ENCODE measurements around the gene DUOX1. TPM values are rescaled to one million over a fixed set of nuclear protein-coding genes. Genes with fewer than 3 reads are reported as not detected.

Gene DUOX1
- total and polyA plus RNA-seq, 2 of the 13 experiments (the other 11 are each of a cell fraction or from before 2014, with no cell fraction given), result 0.03 TPM; not detected in 1

DNA sequence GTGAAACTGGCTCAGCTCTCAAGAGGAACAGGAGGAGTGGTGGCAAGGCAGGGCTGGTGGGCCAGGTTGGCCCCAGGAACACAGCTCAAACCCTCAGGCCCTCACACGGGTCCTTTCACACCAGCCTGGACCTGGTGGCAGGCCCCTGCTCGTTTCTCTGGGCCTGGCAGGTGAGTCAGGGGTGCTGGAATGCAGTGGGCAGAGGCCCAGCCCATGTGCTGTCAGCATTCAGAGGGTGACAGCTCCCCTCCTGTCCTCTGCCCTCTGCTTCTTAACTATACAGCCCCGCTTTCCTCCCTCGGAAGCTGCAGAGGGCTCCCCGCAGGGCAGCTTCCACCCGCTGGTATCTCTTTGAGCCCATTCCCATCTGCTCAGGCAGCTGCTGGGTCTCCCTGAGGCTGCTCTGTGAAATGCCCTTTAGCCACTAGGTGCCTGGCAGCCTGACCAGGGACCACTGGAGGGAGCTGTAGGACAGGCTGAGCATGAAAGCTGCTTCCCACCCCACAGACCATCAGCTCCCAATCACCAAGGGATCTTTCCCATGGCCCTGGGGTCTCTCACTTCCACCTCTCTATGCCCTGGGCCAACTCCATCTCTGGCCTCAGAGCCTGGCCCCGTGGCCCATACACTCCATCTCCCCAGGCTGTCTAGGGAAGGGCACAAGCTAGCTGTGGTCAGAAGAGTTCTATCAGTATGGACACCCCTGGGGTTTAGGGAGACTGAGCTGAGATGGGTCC lies 33.1 kb downstream of the DUOX1 start (continued):
- no peak for TF ChIP-seq CBX2 (IDR thresholded peaks at IDR 0.05; ENCODE audit: low read depth, low read length)
- TF ChIP-seq CBX2 (CRISPR knock-in tag; IDR thresholded peaks at IDR 0.05; ENCODE audit: low read depth), result no peak
- TF ChIP-seq MED1 (CRISPR knock-in tag; IDR thresholded peaks at IDR 0.05), result no peak
- TF ChIP-seq ZNF224 (CRISPR knock-in tag; IDR thresholded peaks at IDR 0.05), result no peak
- no peak for TF ChIP-seq ZKSCAN8 (CRISPR knock-in tag; IDR thresholded peaks at IDR 0.05; ENCODE audit: borderline replicate concordance)
- no peak for TF ChIP-seq EEA1 (CRISPR knock-in tag; IDR thresholded peaks at IDR 0.05; ENCODE audit: borderline replicate concordance)
- TF ChIP-seq, protein P1, sequence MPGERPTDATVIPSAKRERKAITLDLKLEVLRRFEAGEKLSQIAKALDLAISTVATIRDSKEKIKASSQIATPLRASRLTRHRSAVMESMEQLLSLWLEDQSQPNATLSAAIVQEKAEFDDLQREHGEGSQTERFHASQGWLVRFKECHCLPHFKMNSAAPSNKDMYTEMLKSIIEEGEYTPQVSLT (CRISPR knock-in tag; IDR thresholded peaks at IDR 0.05; ENCODE audit: borderline replicate concordance, low read depth), result no peak
- no peak for TF ChIP-seq DNMT3B (CRISPR knock-in tag; conservative IDR thresholded peaks at IDR 0.05)
- TF ChIP-seq, protein P2, sequence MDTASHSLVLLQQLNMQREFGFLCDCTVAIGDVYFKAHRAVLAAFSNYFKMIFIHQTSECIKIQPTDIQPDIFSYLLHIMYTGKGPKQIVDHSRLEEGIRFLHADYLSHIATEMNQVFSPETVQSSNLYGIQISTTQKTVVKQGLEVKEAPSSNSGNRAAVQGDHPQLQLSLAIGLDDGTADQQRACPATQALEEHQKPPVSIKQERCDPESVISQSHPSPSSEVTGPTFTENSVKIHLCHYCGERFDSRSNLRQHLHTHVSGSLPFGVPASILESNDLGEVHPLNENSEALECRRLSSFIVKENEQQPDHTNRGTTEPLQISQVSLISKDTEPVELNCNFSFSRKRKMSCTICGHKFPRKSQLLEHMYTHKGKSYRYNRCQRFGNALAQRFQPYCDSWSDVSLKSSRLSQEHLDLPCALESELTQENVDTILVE (CRISPR knock-in tag; IDR thresholded peaks at IDR 0.05), result no peak
- no peak for TF ChIP-seq ZNF335 (CRISPR knock-in tag; IDR thresholded peaks at IDR 0.05)
- peak; percentile 31; the same call in 1 of the 2 replicates for TF ChIP-seq ZNF547 (CRISPR knock-in tag; IDR thresholded peaks at IDR 0.05)
- TF ChIP-seq, protein P3, sequence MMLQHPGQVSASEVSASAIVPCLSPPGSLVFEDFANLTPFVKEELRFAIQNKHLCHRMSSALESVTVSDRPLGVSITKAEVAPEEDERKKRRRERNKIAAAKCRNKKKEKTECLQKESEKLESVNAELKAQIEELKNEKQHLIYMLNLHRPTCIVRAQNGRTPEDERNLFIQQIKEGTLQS (CRISPR knock-in tag; IDR thresholded peaks at IDR 0.05), result 0 out of 2 replicates have a peak, but pooled peaks have one; percentile 36
- peak; percentile 44 for TF ChIP-seq ZNF883 (CRISPR knock-in tag; IDR thresholded peaks at IDR 0.05; ENCODE audit: not compliant biosample characterization)
- TF ChIP-seq, protein P4, sequence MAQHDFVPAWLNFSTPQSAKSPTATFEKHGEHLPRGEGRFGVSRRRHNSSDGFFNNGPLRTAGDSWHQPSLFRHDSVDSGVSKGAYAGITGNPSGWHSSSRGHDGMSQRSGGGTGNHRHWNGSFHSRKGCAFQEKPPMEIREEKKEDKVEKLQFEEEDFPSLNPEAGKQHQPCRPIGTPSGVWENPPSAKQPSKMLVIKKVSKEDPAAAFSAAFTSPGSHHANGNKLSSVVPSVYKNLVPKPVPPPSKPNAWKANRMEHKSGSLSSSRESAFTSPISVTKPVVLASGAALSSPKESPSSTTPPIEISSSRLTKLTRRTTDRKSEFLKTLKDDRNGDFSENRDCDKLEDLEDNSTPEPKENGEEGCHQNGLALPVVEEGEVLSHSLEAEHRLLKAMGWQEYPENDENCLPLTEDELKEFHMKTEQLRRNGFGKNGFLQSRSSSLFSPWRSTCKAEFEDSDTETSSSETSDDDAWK (CRISPR knock-in tag; IDR thresholded peaks at IDR 0.05), result no peak
- no peak for TF ChIP-seq ATAD3A (CRISPR knock-in tag; IDR thresholded peaks at IDR 0.05)
- no peak for TF ChIP-seq SMAD9 (CRISPR knock-in tag; IDR thresholded peaks at IDR 0.05)
- TF ChIP-seq ZNF292 (CRISPR knock-in tag; IDR thresholded peaks at IDR 0.05; ENCODE audit: borderline replicate concordance, low read depth), result peak; percentile 35; the same call in 1 of the 2 replicates
- no peak for TF ChIP-seq SYNCRIP (IDR thresholded peaks at IDR 0.05; ENCODE audit: insufficient read depth, low read depth, low read length)
- TF ChIP-seq GATAD2A (CRISPR knock-in tag; IDR thresholded peaks at IDR 0.05), result peak; percentile 24; the same call in 1 of the 2 replicates
- TF ChIP-seq HOXA7 (CRISPR knock-in tag; IDR thresholded peaks at IDR 0.05), result no peak
- TF ChIP-seq ZKSCAN1 (IDR thresholded peaks at IDR 0.05; ENCODE audit: low read length), result no peak
- TF ChIP-seq SNAI1 (CRISPR knock-in tag; IDR thresholded peaks at IDR 0.05; ENCODE audit: borderline replicate concordance), result no peak
- TF ChIP-seq REL (CRISPR knock-in tag; conservative IDR thresholded peaks at IDR 0.05), result no peak
- TF ChIP-seq ZSCAN29 (CRISPR knock-in tag; conservative IDR thresholded peaks at IDR 0.05), result no peak
- no peak for TF ChIP-seq ZNF619 (CRISPR knock-in tag; IDR thresholded peaks at IDR 0.05)
- no peak for TF ChIP-seq THAP11 (CRISPR knock-in tag; IDR thresholded peaks at IDR 0.05)
- no peak for TF ChIP-seq NR2F2 (IDR thresholded peaks at IDR 0.05; ENCODE audit: borderline replicate concordance, low read depth)
- no peak for TF ChIP-seq KAT7 (CRISPR knock-in tag; IDR thresholded peaks at IDR 0.05; ENCODE audit: borderline replicate concordance)
- TF ChIP-seq, protein P5, sequence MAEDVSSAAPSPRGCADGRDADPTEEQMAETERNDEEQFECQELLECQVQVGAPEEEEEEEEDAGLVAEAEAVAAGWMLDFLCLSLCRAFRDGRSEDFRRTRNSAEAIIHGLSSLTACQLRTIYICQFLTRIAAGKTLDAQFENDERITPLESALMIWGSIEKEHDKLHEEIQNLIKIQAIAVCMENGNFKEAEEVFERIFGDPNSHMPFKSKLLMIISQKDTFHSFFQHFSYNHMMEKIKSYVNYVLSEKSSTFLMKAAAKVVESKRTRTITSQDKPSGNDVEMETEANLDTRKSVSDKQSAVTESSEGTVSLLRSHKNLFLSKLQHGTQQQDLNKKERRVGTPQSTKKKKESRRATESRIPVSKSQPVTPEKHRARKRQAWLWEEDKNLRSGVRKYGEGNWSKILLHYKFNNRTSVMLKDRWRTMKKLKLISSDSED (CRISPR knock-in tag; IDR thresholded peaks at IDR 0.05), result no peak
